ENCODE results near the gene TDRD9. TPM values are rescaled to one million over a fixed set of nuclear protein-coding genes. Genes with fewer than 3 reads are reported as not detected.
A peak's percentile ranks its signal among the peaks of the same experiment; 100 is the strongest.
"Not testable (repeated sequence)": the region's sequence is repeated elsewhere in the genome, so short reads cannot be mapped to it uniquely, and the experiment has no call there.

Gene TDRD9
- total RNA-seq, 1 experiment from 2014 or later = not detected

- DNase-seq (ENCODE audit: extremely low read depth, low read depth) = no peak
Measured at GRCh38 chr14:103916636-103917262, 11.5 kb upstream of the TDRD9 start.

- DNase-seq (ENCODE audit: extremely low read depth, low read depth) = peak; percentile 89
Measured at GRCh38 chr14:103920981-103921854, 7.0 kb upstream of the TDRD9 start.

GRCh38 chr14:103921855-103922200 lies 6.4 kb upstream of the TDRD9 start:
- DNase-seq (ENCODE audit: extremely low read depth, low read depth) = not testable (repeated sequence)

GRCh38 chr14:103923863-103924262 lies 4.4 kb upstream of the TDRD9 start:
- no peak for DNase-seq (ENCODE audit: extremely low read depth, low read depth)

- DNase-seq (ENCODE audit: extremely low read depth, low read depth) = no peak
Measured at GRCh38 chr14:103925316-103925715, 2.9 kb upstream of the TDRD9 start.

GRCh38 chr14:103927566-103927965 lies 690 bp upstream of the TDRD9 start:
- DNase-seq (ENCODE audit: extremely low read depth, low read depth) = no peak

GRCh38 chr14:103930051-103930604 lies 1.9 kb downstream of the TDRD9 start:
- DNase-seq (ENCODE audit: extremely low read depth, low read depth) = no peak

GRCh38 chr14:103931422-103931821 lies 3.2 kb downstream of the TDRD9 start:
- no peak for DNase-seq (ENCODE audit: extremely low read depth, low read depth)

- no peak for DNase-seq (ENCODE audit: extremely low read depth, low read depth)
Measured at GRCh38 chr14:103932791-103933490, 4.7 kb downstream of the TDRD9 start.

- DNase-seq (ENCODE audit: extremely low read depth, low read depth) = no peak
Measured at GRCh38 chr14:103935102-103935501, 6.8 kb downstream of the TDRD9 start.

- DNase-seq (ENCODE audit: extremely low read depth, low read depth) = no peak
Measured at GRCh38 chr14:103941462-103941861, 13.2 kb downstream of the TDRD9 start.

GRCh38 chr14:103941973-103942736 lies 13.9 kb downstream of the TDRD9 start, which contains the start of gene RD3L:
RD3L (minus strand) TSS chr14:103942529; CDS start chr14:103941695, 834 bp downstream.
- DNase-seq (ENCODE audit: extremely low read depth, low read depth) = no peak

GRCh38 chr14:103943673-103944072 lies 15.4 kb downstream of the TDRD9 start:
- DNase-seq (ENCODE audit: extremely low read depth, low read depth) = no peak

GRCh38 chr14:103946975-103947374 lies 18.7 kb downstream of the TDRD9 start:
- DNase-seq (ENCODE audit: extremely low read depth, low read depth) = no peak

GRCh38 chr14:103948442-103948841 lies 20.2 kb downstream of the TDRD9 start:
- no peak for DNase-seq (ENCODE audit: extremely low read depth, low read depth)

GRCh38 chr14:103949131-103949790 lies 21.0 kb downstream of the TDRD9 start:
- DNase-seq (ENCODE audit: extremely low read depth, low read depth) = no peak

GRCh38 chr14:103960457-103961055 lies 32.3 kb downstream of the TDRD9 start:
- no peak for DNase-seq (ENCODE audit: extremely low read depth, low read depth)

GRCh38 chr14:103961928-103962578 lies 33.8 kb downstream of the TDRD9 start:
- no peak for DNase-seq (ENCODE audit: extremely low read depth, low read depth)

GRCh38 chr14:103966631-103967030 lies 38.4 kb downstream of the TDRD9 start:
- no peak for DNase-seq (ENCODE audit: extremely low read depth, low read depth)
